NCI-H146 (cell line): ENCODE measurements around the gene CCDC17.
"Not testable (repeated sequence)": the region's sequence is repeated elsewhere in the genome, so short reads cannot be mapped to it uniquely, and the experiment has no call there.

Experiments used
- DNase-seq: peaks from one replicate; lab custom pipeline; 2025; lab: John Stamatoyannopoulos, UW

CCDC17 gene

DNA sequence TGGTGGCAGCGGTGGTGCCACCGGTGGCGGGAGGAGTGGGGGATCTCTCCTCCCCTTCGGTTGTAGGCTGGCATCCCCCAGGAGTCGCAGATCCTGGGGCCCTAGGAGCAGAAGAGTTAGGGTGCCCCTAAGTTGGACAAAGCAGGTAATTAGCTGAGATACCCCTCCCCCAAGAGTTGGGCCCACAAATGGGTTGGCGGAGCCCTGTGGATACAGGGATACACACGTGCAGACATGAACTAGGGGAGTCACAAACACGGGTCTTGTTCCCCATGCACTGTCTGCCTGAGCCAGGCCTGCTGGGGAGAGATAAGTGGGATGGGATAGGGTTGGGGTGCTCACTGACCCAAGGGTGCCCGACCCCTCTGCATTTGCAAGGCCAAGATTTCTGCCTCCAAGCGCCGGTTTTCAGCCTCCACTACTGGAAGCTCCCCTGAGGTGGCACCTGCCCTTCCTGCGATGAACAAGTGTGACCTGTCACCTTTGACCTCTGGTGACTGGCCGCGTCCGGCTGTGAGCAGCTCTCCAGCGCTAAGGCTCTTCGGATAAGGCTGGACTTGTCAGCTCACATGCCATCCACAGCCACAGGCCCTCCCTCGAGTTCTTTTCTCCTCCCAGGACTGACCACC lies 1.8 kb downstream of the CCDC17 start:
- DNase-seq, result no peak

DNA sequence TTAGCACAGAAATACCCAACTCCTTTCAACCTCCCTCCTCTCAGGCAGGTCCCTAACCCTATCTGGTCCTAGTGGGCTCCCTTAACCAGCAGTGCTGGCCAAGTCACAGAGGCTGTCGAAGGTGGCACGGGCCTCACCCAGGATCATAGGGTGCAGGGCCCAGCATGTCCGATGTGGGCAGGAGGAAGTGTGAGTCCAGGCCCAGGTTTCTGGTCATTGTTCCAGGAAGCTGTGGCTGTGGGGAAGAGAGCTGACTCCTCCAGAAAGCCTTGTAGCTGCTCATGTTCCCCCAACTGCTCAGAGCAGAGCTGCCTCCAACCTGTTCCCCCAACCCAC lies 2.4 kb downstream of the CCDC17 start:
- no peak for DNase-seq

DNA sequence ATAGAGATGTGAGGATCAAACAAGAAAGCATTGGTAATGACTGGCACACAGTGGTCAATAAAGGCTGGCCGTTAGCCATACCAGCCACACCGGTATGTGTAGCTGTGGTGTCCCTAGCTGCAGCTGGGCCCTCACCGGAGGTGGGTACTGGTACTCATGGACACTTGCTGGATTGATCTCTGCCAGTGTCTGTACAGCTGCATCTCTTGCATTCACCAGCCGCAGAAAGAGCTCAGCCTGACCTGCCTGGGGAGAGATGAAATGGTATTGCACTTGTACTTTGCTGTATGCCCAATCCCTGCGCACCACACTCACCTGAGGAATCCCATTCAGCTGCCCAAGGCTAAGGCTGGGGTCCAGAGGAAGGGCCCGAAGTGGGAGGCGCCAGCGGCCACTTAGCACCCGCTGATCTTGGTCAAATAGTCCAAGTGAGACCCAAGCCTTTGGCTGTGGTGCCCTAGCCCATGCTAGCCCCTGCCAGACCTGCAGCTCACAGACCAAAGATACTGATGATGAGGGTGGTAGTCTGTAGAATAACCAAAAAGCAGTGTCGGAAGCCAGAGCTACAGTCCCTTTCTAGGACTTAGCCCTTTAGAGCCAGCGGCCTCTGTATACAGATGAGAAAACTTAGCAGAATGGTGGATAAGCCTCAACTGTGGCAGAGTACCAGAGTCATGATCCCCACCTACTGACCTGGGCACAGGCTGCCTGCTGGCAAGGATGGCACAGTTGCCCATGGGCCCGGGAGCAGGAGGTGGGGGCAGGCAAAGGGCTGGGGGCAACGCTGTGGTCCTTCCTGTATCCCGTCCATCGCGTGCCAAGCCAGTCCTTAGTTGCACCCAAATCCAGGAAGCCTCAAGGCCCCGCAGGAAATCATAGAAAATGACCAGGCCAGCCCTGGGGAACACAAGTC lies 3.0 kb downstream of the CCDC17 start:
- DNase-seq, result no peak

DNA sequence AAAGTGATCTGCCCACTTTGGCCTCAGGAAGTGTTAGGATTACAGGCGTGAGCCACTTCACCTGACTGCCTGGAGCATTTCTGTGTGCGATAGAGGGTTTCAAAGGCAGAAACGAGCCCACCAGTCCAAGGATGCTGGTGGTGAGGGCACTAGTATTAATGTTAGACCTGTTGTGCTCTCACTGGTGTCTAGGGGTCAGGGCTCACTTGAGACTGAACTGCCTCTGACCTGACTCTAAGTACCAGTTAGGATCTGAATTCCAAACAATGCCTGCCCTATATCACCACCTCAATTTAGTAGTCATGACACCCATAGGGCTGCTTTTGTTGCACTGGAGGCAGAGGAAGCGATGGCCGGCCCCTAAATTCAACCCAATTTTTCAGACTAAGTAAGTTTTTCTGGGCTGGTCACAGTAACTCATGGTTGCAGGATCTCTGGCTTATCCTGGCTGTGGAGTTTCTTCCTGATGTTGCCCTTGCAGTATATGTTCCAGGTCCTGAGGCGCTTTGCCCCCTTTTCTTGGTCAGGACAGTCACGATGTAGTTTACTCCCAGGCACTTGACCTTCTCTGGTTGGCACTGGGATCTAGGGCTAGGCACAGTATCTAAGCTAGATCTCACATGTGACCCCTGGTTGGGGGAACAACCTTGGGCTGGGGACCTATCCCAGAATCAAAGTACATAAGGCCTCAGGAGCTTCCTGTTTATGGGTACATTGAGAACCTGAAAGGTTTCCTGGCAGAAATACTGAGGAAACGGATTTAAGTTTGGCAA lies 4.5 kb downstream of the CCDC17 start:
- DNase-seq, result no peak

DNA sequence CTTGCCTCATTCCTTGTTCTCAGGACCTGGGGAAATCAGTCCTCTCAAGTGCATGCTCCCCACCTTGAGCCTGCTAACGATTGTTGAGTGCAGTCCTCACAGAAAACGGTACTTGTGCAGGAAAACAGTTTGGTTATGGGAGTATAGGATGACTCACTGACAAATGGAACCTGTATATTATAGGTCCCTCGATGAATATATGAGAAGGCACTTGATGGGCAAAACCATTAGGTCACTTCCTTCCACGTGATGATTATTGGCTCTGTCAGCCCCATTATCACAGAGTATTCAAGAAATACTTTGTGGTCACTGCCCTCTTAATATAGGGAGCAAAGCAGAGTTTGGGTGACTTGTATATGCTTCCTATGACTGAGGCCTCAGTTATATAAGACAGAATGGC lies 6.2 kb downstream of the CCDC17 start:
- DNase-seq, result no peak

DNA sequence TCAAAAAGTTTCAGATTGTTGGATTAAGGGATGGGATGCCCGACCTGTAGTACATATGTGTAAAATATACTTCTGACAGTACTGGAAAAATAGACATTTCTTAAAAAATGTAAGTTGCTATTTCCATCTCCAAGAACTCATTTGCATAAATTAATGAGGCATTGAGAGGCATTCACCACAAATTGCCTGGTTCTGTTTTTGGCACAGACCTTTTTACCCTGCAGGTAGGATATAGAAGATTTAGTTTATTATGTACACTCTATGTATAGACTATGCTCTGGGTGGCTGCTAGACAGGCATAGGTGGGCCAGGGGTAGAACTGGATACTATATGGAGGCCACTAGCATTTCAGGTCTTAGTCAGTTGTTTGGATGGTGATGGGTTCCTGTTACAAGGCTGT lies 8.0 kb downstream of the CCDC17 start:
- no peak for DNase-seq

DNA sequence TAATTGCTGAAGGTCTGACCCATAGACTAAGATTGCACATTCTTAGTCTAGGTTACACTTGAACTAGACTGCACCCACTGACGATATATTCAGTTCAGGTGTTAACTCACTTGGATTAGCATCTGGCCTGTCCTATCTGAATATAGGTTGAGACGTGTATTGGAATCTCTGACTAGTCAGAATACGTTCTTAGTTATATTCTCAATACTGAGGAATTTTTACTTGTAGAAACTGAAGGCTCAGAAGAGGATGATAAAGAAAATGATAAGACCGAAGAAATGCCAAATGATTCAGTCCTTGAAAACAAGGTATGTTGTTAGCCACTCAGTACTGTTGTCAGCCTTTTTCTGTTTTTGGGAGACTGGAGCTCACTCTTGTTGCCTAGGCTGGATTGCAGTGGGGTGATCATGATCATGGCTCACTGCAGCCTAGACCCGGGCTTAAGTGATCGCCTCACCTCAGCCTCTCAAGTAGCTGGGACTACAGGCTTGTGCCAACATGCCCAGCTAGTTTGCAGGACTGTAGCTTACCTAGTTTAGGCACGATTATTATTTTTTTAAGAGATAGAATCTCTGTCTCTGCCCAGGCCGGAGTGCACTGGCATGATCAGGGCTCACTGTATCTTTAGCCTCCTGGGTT lies 10.8 kb downstream of the CCDC17 start:
- no peak for DNase-seq

DNA sequence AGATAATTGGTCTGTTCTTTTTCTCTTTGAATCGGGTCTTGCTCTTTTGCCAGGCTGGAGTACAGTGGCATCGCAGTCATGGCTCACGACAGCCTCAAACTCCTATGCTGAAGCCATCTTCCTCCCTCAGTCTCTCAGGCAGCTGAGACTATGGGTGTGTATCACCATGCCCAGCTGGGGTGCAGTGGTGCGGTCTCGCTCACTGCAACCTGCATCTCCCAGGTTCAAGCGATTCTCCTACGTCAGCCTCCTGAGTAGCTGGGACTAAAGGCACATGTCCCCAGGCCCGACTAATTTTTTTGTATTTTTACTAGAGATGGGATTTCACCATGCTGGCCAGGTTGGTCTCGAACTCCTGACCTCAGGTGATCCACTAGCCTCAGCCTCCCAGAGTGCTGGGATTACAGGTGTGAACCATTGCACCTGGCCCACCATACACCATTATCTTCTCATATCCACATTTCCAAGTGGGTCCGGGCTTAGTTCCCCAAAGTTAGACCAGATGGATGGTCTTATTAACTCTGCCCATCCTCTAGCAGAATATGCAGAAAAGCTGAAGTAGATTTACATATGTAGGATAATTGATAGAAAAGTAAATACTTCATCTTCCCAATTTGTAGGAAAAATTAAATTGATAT lies 13.1 kb downstream of the CCDC17 start:
- DNase-seq, result no peak

DNA sequence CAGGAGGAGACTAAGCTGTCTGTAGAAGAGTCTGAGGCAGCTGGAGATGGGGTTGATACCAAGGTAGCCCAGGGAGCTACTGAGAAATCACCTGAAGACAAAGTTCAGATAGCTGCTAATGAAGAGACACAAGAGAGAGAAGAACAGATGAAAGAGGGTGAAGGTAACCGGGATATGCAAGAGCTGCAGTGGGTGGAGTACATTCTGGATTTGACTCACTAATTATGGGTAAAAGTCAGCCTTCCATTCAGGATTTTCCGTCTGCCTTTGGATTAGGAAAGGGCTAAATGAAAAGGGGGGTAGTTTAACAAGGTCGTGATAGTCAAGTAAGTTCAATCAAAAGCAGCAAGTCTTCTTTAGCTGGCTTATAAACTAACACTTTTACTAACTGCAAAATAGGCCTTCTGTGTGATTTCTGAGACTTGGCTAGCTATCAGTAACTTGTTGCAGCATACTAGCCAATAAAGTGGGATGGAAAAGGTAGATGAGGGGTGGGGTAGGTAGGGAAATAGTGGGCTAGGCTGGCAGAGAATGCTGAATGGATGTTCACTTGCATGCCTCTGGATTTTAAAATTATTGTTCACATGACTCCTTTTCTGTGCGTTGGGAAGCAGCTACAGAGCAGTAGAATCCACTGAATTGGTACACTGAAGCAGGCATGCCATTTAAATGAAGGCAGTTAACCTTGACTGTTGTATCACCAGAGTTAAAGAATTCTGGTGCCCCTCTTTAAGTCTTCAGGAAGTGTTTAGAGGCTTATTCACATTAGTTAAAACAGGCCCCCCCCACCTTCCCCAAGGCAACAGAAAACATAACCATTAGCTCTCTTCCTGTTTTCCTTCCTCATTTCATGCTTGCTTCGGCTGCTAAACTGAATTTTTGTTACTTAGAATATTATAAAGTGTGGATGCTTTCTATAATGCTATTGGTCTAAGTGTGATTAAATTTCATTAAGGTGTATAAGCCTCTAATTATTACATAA lies 15.4 kb downstream of the CCDC17 start:
- no peak for DNase-seq

DNA sequence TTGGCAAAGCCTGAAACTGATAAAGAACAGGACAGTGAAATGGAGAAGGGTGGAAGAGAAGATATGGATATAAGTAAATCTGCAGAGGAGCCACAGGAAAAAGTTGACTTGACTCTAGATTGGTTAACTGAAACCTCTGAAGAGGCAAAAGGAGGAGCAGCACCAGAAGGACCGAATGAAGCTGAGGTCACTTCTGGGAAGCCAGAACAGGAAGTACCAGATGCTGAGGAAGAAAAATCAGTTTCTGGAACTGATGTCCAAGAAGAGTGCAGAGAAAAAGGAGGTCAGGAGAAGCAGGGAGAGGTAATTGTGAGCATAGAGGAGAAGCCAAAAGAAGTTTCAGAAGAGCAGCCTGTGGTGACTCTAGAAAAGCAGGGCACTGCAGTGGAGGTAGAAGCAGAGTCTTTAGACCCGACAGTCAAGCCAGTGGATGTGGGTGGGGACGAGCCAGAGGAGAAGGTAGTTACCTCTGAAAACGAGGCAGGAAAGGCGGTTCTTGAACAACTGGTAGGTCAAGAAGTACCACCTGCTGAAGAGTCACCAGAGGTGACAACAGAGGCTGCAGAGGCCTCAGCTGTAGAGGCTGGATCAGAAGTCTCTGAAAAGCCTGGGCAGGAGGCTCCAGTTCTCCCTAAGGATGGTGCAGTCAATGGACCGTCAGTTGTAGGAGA lies 16.3 kb downstream of the CCDC17 start:
- no peak for DNase-seq

DNA sequence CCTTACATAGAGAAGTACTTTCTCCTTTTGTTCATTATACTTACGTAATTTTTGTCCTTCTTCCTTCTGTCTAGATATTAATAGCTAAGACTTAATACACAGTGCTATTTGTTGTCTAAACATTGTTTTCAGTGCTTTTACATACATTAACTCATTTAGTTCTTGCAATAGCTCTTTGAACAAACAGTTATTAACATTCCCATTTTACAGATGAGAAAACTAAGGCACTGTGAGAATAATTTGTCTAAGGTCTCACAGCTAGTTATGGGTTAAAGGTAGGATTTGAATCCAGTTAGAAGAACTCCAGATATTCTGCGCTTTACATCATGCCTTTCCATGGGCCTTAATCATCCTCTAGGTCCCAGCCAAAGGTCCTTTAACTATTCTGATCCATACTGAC lies 19.6 kb downstream of the CCDC17 start:
- no peak for DNase-seq

DNA sequence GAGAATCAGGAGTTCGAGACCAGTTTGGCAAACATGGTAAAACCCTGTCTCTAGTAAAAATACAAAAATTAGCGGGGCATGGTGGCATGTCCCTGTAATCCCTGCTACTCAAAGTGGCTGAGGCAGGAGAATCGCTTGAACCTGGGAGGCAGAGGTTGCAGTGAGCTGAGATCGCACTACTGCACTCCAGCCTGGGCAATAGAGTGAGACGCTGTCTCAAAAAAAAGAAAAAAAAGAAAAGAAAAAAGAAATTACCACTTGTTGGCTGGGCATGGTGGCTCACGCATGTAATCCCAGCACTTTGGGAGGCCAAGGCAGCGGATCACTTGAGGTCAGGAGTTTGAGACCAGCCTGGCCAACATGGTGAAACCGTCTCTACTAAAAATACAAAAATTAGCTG lies 27.1 kb downstream of the CCDC17 start:
- not testable (repeated sequence) for DNase-seq

DNA sequence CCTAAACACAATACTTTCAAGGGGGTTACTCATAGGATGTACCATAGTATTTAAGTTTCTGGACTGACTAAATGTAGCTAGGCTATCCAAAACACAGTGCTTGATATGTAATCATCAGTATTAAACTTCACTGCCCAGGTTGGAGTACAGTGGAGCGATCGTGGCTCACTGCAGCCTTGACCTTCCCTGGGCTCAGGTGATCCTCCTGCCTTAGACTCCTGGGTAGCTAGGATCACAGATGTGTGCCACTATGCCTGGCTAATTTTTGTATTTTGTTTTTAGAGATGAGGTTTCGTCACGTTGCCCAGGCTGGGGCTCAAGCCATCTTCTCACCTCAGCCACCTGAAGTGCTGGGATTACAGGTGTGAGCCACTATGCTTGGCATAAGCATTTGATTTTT lies 29.4 kb downstream of the CCDC17 start:
- DNase-seq, result no peak

DNA sequence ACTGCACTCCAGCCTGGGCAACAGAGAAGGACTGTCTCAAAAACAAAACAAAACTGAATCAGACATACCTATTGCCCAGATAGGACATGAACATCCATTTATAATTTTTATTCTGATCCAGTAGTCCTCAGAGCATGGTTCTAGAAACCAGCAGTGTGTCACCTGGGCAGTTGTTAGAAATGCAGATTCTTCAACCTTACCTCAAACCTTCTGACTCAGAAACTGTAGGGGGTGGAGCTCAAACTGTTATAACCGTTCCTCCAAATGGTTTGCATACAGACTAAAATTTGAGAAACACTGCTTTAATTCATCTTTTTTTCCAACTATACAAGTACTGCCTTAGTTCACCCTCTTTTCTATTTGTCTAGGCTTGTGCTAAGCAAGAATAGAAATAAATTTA lies 34.0 kb downstream of the CCDC17 start:
- no peak for DNase-seq

DNA sequence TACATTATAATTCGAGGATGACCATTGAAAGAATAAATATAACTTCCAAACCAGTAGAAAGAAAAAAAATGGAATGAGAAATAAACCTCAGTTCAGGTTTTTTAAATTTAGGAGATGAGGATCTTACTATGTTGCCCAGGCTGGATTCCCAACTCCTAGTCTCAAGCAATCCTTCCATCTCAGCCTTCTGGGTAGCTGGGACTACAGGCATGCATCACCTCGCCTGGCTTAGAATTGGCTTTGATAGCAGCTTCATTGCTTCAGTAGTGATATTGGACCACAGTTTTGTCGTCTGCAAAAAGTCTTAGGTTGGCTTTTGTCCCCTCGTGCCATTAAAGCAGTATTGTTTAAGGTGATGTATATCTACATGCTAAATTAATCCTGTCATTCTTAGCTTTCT lies 37.1 kb downstream of the CCDC17 start:
- no peak for DNase-seq

DNA sequence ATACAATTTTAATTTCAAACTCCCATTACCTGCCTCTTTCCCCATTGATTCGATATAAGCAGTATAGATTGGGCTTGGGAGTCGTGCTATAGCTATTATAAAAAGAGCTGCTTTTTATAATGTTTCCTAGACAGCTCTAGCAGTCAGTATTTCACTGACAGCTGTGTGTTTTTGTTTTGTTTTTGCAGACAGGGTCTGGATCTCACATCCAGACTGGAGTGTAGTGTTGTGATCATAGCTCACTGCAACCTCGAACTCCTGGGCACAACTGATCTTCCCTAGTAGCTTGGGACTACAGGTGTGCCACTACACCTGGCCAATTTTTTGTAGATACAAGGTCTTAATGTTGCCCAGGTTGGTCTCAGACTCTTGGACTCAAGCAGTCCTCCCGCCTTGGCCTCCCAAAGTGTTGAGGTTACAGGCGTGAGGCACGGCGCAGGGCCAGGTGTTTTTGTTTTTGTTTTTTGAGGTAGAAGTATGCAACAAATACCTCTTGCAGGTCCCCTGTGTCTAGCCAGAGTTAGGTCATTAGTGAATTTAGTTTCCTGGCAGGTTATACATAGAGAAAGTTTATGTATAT lies 38.3 kb downstream of the CCDC17 start:
- no peak for DNase-seq

DNA sequence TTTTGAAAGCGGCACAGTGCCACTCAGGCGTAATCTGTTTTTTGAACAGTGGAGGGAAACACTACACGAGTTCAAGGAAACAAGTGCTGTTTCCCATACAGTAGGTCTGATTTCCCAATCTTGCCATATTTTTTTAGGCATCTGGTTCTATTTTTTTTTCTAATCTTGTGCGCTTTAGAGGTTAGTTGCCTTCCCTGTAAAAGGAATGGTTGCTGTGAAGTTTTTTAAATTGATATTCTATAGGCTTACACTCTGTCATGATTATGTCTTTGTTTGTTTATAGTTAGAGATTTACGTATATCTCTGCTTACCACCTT lies 38.8 kb downstream of the CCDC17 start:
- DNase-seq, result no peak

DNA sequence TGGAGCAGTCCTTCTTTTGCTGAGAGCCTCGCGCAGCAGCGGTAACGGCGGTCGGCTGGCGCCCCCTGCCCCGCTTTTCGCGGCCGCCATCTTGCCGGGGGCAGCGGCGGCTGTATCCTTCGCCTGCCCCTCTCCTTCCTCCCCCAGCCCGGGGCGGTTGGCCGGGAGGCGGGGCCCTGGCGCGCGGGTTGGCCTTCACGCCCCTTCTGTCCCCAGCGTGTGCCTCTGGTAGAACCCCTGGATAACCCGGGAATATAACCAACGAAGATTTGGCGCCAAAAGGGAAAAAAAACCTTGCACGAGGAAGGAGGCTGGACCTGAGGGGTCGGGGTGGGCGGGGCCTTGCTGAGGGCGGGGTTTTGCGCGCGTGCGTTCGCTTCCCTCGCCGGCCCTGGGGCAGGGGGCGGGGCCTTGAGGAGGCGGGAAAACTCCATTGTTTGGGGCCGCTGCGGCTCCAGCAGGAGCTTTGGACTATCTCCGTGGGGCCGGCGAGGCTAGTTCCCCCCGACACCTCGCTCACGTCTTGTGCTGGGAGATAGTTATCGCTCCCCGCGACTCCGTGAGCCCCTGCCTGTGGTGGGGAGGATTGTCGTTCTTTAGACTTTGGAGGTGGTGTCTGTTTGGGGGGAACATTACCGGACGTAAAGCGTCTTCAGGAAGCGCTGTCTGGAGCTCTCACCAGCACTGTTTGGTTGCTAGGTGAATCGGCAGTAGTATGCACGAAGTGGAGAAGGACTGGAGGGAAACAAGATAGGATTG lies 39.3 kb downstream of the CCDC17 start:
- peak; percentile 91 for DNase-seq

DNA sequence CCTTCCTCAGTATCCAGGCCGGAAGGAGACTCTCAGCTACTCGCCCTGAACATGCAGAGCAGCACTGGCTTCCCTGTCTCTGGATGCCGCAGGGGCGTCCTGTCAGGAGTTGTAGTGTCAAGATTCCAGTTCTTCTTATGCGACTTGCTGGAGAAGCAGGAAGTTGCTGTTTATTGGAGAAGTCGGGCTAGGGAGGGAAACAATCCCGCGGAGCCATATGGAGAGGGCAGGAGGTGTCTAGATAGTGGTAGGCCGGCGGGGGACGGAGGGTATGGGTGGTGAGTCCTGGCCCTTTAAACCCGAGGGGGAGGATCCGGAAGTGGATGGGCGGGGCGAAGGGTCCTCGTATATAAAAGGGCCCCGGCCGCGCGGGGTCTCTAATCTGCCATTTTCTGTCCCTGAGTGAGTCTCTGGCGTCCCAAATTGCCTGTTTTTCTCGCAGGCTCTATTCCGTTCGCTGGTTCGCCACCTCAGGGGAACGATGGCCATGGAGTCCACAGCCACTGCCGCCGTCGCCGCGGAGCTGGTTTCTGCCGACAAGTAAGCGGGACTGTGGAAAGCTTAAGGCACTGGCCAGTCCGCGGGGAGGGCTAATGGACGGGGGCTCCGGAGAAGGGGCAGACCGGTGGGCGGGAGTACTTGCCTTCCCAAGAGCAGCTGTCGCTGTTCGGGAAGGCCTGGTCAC lies 40.0 kb downstream of the CCDC17 start, which contains the start of gene NASP:
NASP (plus strand) TSS at position 376 of the 685 bp plus-strand sequence; CDS start at position 482, 106 bp downstream.
- peak; percentile 79 for DNase-seq
